Measurements from ENCODE around the gene RASL10A.
"Not testable (repeated sequence)": the region's sequence is repeated elsewhere in the genome, so short reads cannot be mapped to it uniquely, and the experiment has no call there.

Gene RASL10A

DNA sequence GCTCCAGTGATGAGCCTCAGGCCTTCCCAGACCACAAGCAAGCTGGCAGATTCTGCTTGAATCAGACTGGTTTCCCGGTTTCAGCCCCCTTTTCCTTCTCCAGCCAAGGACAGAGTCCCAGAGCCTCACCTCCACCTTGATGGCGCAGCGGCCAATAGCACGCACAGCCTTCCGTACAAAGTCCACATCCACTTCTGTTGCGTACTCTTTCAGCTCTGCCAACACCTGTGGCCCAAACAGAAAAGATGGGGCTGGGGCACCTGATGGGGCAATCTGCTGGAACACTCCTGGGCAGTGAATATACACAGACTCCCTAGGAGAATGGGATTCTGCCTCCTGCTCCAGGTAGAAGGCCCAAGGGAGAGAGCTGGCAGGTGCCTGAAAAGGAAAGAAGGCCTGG lies 35.5 kb upstream of the RASL10A start:
- no peak for DNase-seq (ENCODE audit: extremely low read depth, low read depth)
- no peak for TF ChIP-seq CTCF (IDR thresholded peaks at IDR 0.05; ENCODE audit: low read depth, low read length)

DNA sequence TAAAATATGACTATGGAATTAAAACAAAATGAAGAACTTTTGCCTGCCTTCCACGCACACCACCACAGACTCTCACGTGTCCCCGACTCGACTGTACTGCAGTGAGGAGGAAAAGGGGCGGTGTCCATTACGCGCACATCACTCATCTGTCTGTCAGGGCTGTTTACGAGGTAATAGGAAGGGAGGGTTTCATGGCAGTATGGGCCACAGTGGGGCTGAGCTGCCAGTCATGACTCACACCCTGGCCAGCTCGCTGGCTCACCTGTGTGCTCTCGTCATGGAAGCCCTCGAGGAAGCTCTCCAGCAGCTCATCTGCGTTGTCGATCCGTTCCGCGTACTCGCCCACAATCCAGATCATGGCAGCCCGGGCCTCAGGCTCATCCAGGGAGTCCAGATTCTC lies 33.5 kb upstream of the RASL10A start:
- DNase-seq (ENCODE audit: extremely low read depth, low read depth) = no peak
- no peak for TF ChIP-seq CTCF (IDR thresholded peaks at IDR 0.05; ENCODE audit: low read depth, low read length)

GRCh38 chr22:29348041-29348440 lies 32.5 kb upstream of the RASL10A start:
- DNase-seq (ENCODE audit: extremely low read depth, low read depth) = no peak
- no peak for TF ChIP-seq CTCF (IDR thresholded peaks at IDR 0.05; ENCODE audit: low read depth, low read length)

DNA sequence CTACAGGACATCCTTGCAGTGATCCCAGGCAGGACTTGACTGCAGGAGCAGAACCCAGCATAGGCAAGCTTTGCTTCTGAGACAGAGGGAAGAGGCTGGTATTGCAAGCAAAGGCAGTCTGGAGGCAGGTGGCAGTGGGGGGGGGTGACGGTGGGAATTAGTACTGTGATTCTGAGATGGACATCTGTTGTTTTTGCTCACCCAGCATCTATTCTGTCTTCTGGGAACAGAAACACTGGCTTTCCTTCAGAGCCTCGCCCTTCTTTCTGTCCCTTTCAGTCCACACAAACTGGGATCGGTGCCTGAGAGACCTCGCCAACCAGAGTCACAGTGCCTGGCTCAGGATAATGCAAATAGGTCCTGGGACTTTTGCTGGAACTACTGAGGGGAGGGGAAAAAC lies 31.2 kb upstream of the RASL10A start:
- DNase-seq (ENCODE audit: extremely low read depth, low read depth) = no peak
- TF ChIP-seq CTCF (IDR thresholded peaks at IDR 0.05; ENCODE audit: low read depth, low read length) = no peak

- no peak for DNase-seq (ENCODE audit: extremely low read depth, low read depth)
- TF ChIP-seq CTCF (IDR thresholded peaks at IDR 0.05; ENCODE audit: low read depth, low read length) = no peak
Measured at GRCh38 chr22:29345932-29346331, 30.4 kb upstream of the RASL10A start.

DNA sequence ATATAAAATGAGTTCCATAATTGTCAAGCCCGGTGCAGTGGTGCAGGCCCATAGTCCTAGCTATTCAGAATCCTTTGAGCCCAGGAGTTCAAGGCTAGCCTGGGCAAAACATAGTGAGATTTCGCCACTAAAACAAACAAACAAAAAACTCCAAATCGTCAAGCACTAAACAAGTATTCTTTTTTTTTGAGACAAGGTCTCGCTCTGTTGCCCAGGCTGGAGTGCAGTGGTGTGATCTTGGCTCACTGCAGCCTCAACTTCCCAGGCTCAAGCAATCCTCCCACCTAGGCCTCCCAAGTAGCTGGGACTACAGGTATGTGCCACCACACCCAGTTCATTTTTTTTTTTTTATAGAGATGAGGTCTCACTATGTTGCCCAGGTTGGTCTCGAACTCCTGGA lies 29.4 kb upstream of the RASL10A start:
- not testable (repeated sequence) for DNase-seq (ENCODE audit: extremely low read depth, low read depth)

DNA sequence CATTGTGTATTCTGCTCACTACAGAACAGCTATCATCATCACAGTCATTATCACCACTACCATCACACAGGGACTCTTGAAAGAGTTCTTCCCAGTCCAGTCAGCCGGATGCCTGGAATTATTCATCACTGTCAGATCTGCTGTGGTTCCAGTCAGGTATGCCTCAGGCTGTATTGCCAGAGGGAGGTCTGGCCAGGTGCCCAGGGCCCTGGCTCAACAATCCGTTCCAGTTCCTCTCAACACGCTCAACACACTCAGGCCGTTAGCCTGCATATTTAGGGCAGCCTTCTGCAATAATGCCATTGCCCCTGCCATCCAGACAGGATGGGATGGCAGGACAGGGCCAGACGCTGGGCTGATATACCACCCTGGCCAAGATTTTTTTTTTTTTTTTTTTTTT lies 28.6 kb upstream of the RASL10A start:
- no peak for TF ChIP-seq CTCF (IDR thresholded peaks at IDR 0.05; ENCODE audit: low read depth, low read length)
- DNase-seq (ENCODE audit: extremely low read depth, low read depth) = peak; percentile 75

DNA sequence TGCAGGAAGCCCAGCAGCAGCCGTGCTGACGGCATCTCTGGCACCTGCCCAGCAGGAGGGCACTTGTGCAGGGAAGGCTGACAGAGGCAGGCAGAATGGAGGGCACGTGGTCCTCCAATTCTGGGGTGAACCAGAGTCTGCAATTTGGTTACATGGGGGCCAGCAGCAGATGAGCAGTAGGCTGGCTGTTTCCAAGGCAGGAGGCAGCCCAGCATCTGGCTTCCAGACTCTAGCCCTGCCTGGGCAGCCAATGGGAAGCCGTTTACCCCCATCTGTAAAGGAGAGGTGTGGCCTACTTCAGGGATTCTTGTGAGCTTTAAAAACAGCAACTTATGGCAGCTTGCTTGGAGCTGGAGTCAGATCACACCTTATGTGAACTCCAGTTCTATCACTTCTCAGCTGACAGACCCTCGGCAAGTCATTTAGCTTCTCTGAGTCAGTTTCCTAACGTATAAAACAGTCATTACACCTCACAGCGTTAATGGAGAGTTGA lies 27.9 kb upstream of the RASL10A start:
- no peak for DNase-seq (ENCODE audit: extremely low read depth, low read depth)
- no peak for TF ChIP-seq CTCF (IDR thresholded peaks at IDR 0.05; ENCODE audit: low read depth, low read length)

Data from AG09319 (cell line).